Kidney epithelial cell (primary cell): ENCODE results near the gene TREM2. TPM values are rescaled to one million over a fixed set of nuclear protein-coding genes. Genes with fewer than 3 reads are reported as not detected.

Experiments used
- DNase-seq: peaks from one replicate; pipeline ENCODE4 v3.0.0-alpha.2; 2010; ENCODE audit warnings: low read depth
- H3K27me3 ChIP-seq: 2 replicates; pipeline ENCODE4 v1.6.0; 2011; ENCODE audit warnings: low read length; ENCODE audit not compliant: control insufficient read depth, insufficient read depth
- H3K36me3 ChIP-seq: 2 replicates; pipeline ENCODE4 v1.5.1; 2011; ENCODE audit warnings: low read length; ENCODE audit not compliant: control insufficient read depth, insufficient read depth
- H3K4me3 ChIP-seq: 2 replicates; pipeline ENCODE4 v1.5.1; 2011; ENCODE audit warnings: low read depth, mild to moderate bottlenecking, control low read depth, low read length
- CTCF ChIP-seq: IDR thresholded peaks from 2 replicates; pipeline ENCODE4 v1.5.1; 2011; ENCODE audit warnings: mild to moderate bottlenecking, moderate library complexity, low read length, control low read depth, inconsistent platforms; ENCODE audit not compliant: insufficient read depth, poor library complexity, severe bottlenecking
- total RNA-seq: library from RNA; depleted of rRNA; stranded (reverse); fragments of >200 nt; gene quantifications from 2 replicates; pipeline ENCODE4 v1.2.3, GENCODE V29; 2015

Gene TREM2
- total RNA-seq, 1 donor from 2014 or later: not detected

DNA sequence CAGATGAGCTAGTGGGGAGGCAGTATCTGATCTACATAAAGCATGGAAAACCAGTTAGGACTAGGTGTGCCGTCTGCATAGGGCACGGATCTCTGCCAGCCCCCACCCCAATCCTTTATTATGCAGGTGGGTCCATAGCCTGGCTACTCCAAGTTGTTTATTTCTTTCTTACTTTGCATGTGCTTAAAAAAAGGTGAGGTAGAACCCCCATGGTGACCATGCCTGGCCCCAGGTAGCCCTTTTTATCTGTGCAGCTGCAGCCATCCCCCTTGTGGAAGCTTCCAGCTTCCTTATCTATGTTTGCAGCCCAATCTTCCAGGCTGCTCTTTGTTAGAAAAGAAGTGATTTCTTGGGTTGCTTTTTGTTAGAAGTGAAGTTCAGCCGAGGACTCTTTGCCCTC lies 9.0 kb upstream of the TREM2 start:
- Histone ChIP-seq H3K4me3 (no peak overlapping the region), H3K27me3 (no peaks in the 10 kb centered on the region), H3K36me3 (no peaks in the 10 kb centered on the region)
- TF ChIP-seq CTCF: no peak
- no peak for DNase-seq

GRCh38 chr6:41170547-41171160 lies 7.7 kb upstream of the TREM2 start:
- DNase-seq: no peak
- no peaks in the 10 kb centered on the region for H3K27me3 ChIP-seq
- H3K4me3 ChIP-seq: no peak overlapping the region
- no peaks in the 10 kb centered on the region for H3K36me3 ChIP-seq
- TF ChIP-seq CTCF: no peak

- Histone ChIP-seq H3K36me3 (no peaks in the 10 kb centered on the region), H3K4me3 (no peak overlapping the region), H3K27me3 (no peaks in the 10 kb centered on the region)
- DNase-seq: no peak
- TF ChIP-seq CTCF: no peak
These were observed 4.5 kb upstream of the TREM2 start for GRCh38 chr6:41167173-41167963.

- DNase-seq: no peak
These were observed 1.7 kb upstream of the TREM2 start for GRCh38 chr6:41164551-41165120.

DNA sequence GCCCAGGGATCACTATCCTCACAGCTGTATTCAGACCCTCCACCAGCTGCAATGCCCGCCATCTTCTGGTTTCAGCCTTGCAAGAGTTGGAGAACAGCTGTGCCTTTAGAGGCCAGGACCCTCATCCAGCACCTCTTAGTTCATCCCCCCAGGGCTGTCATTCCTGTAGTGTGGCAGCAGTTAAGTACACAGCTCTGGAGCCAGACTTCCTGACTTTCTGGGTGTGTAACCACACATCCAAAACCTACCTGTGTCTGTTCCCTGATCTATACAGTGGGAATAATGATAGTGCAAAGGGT lies 452 bp upstream of the TREM2 start:
- H3K4me3 ChIP-seq: no peak overlapping the region
- no peak for TF ChIP-seq CTCF

More at GRCh38 chr6:41164551-41165120, 1.7 kb upstream of the TREM2 start:
- Histone ChIP-seq H3K36me3 (no peaks in the 10 kb centered on the region), H3K4me3 (no peak overlapping the region), H3K27me3 (no peaks in the 10 kb centered on the region)
- TF ChIP-seq CTCF: no peak

More for the DNA sequence above, 452 bp upstream of the TREM2 start:
- DNase-seq: no peak
- Histone ChIP-seq H3K27me3 (no peaks in the 10 kb centered on the region), H3K36me3 (no peaks in the 10 kb centered on the region)
